ENCODE data around the gene EVPLL.
"Not testable (repeated sequence)": the region's sequence is repeated elsewhere in the genome, so short reads cannot be mapped to it uniquely, and the experiment has no call there.

GRCh38 chr17:18403166-18403565 is 25.6 kb downstream of the EVPLL start:
- TF ChIP-seq SPI1, POLR2A, POLR2AphosphoS5, TAF1 (IDR thresholded peaks at IDR 0.05; ENCODE audit: low read depth, low read length): not testable (repeated sequence)

Measured in GM12891 (cell line).